H9 (cell line): ENCODE measurements around the gene FSHR. TPM values are rescaled to one million over a fixed set of nuclear protein-coding genes. Genes with fewer than 3 reads are reported as not detected.

ENCODE experiments used
- DNase-seq: peaks from one replicate; pipeline ENCODE4 v3.0.0-alpha.2; 2017
- H2AFZ ChIP-seq: one replicate; pipeline ENCODE4 v1.6.1; 2013; ENCODE audit warnings: mild to moderate bottlenecking, low read length, control low read depth, moderate library complexity
- H2AK5ac ChIP-seq: 2 replicates; pipeline ENCODE4 v1.6.1; 2013; ENCODE audit warnings: low read length, control low read depth, mixed read lengths; ENCODE audit not compliant: insufficient read length
- H2BK120ac ChIP-seq: one replicate; pipeline ENCODE4 v1.6.1; 2013; ENCODE audit warnings: low read depth, mild to moderate bottlenecking, low read length, control low read depth, inconsistent platforms; ENCODE audit not compliant: poor library complexity, severe bottlenecking
- H2BK12ac ChIP-seq: 2 replicates; pipeline ENCODE4 v1.6.1; 2013; ENCODE audit warnings: low read length, control low read depth, mixed read lengths, low read depth; ENCODE audit not compliant: insufficient read length
- H2BK15ac ChIP-seq: 2 replicates; pipeline ENCODE4 v1.6.1; 2013; ENCODE audit warnings: low read depth, low read length, control low read depth
- H2BK20ac ChIP-seq: one replicate; pipeline ENCODE4 v1.6.1; 2013; ENCODE audit warnings: low read depth, mild to moderate bottlenecking, low read length, control low read depth, inconsistent platforms; ENCODE audit not compliant: poor library complexity, severe bottlenecking
- H2BK5ac ChIP-seq: 2 replicates; pipeline ENCODE4 v1.6.1; 2013; ENCODE audit warnings: low read length, control low read depth, mixed read lengths; ENCODE audit not compliant: insufficient read length
- H3K14ac ChIP-seq: 2 replicates; pipeline ENCODE4 v1.6.1; 2013; ENCODE audit warnings: low read length, control low read depth; ENCODE audit not compliant: insufficient read depth
- H3K18ac ChIP-seq: 2 replicates; pipeline ENCODE4 v1.6.1; 2013; ENCODE audit warnings: low read depth, mild to moderate bottlenecking, mixed read lengths, low read length, control low read depth; ENCODE audit not compliant: insufficient read length
- H3K23ac ChIP-seq: 2 replicates; pipeline ENCODE4 v1.6.1; 2013; ENCODE audit warnings: low read length, control low read depth, mixed read lengths, low read depth; ENCODE audit not compliant: insufficient read length
- H3K23me2 ChIP-seq: 2 replicates; pipeline ENCODE4 v1.6.1; 2013; ENCODE audit warnings: low read depth, mild to moderate bottlenecking, mixed read lengths, low read length, control low read depth; ENCODE audit not compliant: insufficient read length, poor library complexity, severe bottlenecking
- H3K27ac ChIP-seq: 2 replicates; pipeline ENCODE4 v1.5.1; 2013; ENCODE audit warnings: low read length, control low read depth, mixed read lengths, low read depth; ENCODE audit not compliant: insufficient read length
- H3K27me3 ChIP-seq: 2 replicates; pipeline ENCODE4 v1.6.1; 2013; ENCODE audit warnings: low read length, control low read depth, inconsistent platforms; ENCODE audit not compliant: insufficient read depth
- H3K4ac ChIP-seq: 2 replicates; pipeline ENCODE4 v1.6.1; 2013; ENCODE audit warnings: low read depth, mild to moderate bottlenecking, control low read depth, inconsistent platforms, low read length, moderate library complexity
- H3K4me1 ChIP-seq: 2 replicates; pipeline ENCODE4 v1.6.1; 2013; ENCODE audit warnings: low read length, control low read depth, inconsistent platforms; ENCODE audit not compliant: insufficient read depth
- H3K4me2 ChIP-seq: 2 replicates; pipeline ENCODE4 v1.6.1; 2013; ENCODE audit warnings: low read length, control low read depth, mixed read lengths; ENCODE audit not compliant: insufficient read length, insufficient read depth
- H3K56ac ChIP-seq: 2 replicates; pipeline ENCODE4 v1.6.1; 2013; ENCODE audit warnings: low read depth, mild to moderate bottlenecking, mixed read lengths, low read length, control low read depth; ENCODE audit not compliant: insufficient read length
- H3K79me1 ChIP-seq: 2 replicates; pipeline ENCODE4 v1.6.1; 2013; ENCODE audit warnings: low read depth, mild to moderate bottlenecking, moderate library complexity, low read length, control low read depth, inconsistent platforms; ENCODE audit not compliant: insufficient read depth, poor library complexity, severe bottlenecking
- H3K79me2 ChIP-seq: 2 replicates; pipeline ENCODE4 v1.6.1; 2013; ENCODE audit warnings: low read length, control low read depth, inconsistent platforms; ENCODE audit not compliant: insufficient read depth
- H3K9ac ChIP-seq: 2 replicates; pipeline ENCODE4 v1.6.1; 2013; ENCODE audit warnings: low read length, control low read depth, mixed read lengths; ENCODE audit not compliant: insufficient read length; ENCODE audit errors: extremely low read depth
- H3K9me3 ChIP-seq: one replicate; pipeline ENCODE4 v1.6.1; 2013; ENCODE audit warnings: low read depth, low read length, inconsistent platforms; ENCODE audit not compliant: control insufficient read depth
- H3T11ph ChIP-seq: one replicate; pipeline ENCODE4 v1.6.1; 2013; ENCODE audit warnings: mild to moderate bottlenecking, low read length, control low read depth, inconsistent platforms
- H4K20me1 ChIP-seq: one replicate; pipeline ENCODE4 v1.6.1; 2013; ENCODE audit not compliant: control insufficient read depth, insufficient read length, insufficient read depth
- H4K5ac ChIP-seq: 2 replicates; pipeline ENCODE4 v1.6.1; 2013; ENCODE audit warnings: low read depth, mild to moderate bottlenecking, mixed read lengths, low read length, control low read depth; ENCODE audit not compliant: insufficient read length
- H4K8ac ChIP-seq: replicated peaks from 2 replicates; pipeline ENCODE4 v1.6.1; 2013; ENCODE audit warnings: low read length, control low read depth, mixed read lengths, low read depth; ENCODE audit not compliant: insufficient read length
- H4K91ac ChIP-seq: 2 replicates; pipeline ENCODE4 v1.6.1; 2013; ENCODE audit warnings: low read depth, mild to moderate bottlenecking, moderate library complexity, mixed read lengths, low read length, control low read depth; ENCODE audit not compliant: insufficient read length
- H3K27ac Mint-ChIP-seq, 3 experiments: 2 replicates in 2 of 3; 3 replicates in 1 of 3; pipeline ENCODE4 v1.8.0; 2020 to 2021; ENCODE audit warnings: mixed read lengths in 3 of 3, mild to moderate bottlenecking in 1 of 3, moderate library complexity in 1 of 3
- H3K27me3 Mint-ChIP-seq: 2 replicates; pipeline ENCODE4 v1.8.0; 2021; ENCODE audit warnings: low read depth, mild to moderate bottlenecking, moderate library complexity, mixed read lengths
- H3K36me3 Mint-ChIP-seq, 3 experiments: 2 replicates in 2 of 3; 3 replicates in 1 of 3; pipeline ENCODE4 v1.8.0; 2020 to 2021; ENCODE audit warnings: low read depth in 3 of 3, mixed read lengths in 3 of 3; ENCODE audit not compliant: insufficient read depth in 1 of 3
- H3K4me1 Mint-ChIP-seq, 2 experiments: 2 replicates each; pipeline ENCODE4 v1.8.0; 2020; ENCODE audit warnings: mixed read lengths in 2 of 2
- H3K4me3 Mint-ChIP-seq, 2 experiments: 2 replicates in 1 of 2; 3 replicates in 1 of 2; pipeline ENCODE4 v1.8.0; 2020 to 2021; ENCODE audit warnings: mild to moderate bottlenecking in 2 of 2, mixed read lengths in 2 of 2, moderate library complexity in 1 of 2
- H3K9me3 Mint-ChIP-seq, 2 experiments: 2 replicates in 1 of 2; 3 replicates in 1 of 2; pipeline ENCODE4 v1.8.0; 2020; ENCODE audit warnings: mild to moderate bottlenecking in 2 of 2, mixed read lengths in 2 of 2, moderate library complexity in 1 of 2
- CTCF ChIP-seq: fragments of 200-600 bp; sonication (generic); conservative IDR thresholded peaks from 3 replicates; pipeline ENCODE4 v1.8.0; 2021; ENCODE audit warnings: antibody characterized with exemption, mild to moderate bottlenecking
- WGBS: extraction: QIAGEN DNeasy Blood & Tissue Kit; methylation state at CpG from one replicate; pipeline ENCODE4 v1.1.7; 2013; ENCODE audit warnings: missing lambda C conversion rate, low lambda C conversion rate, mixed read lengths; ENCODE audit not compliant: insufficient read length; ENCODE audit errors: extremely low coverage; 5-methylcytosine and 5-hydroxymethylcytosine counted together
- total RNA-seq: library from RNA; stranded (reverse); gene quantifications from 2 replicates; pipeline ENCODE4 v1.2.1, GENCODE V29; 2021

The FSHR gene
- total RNA-seq, 1 experiment from 2014 or later, result not detected

GRCh38 chr2:48932667-48933066 is 221.6 kb downstream of the FSHR start:
- Histone ChIP-seq H3K27me3 (no peaks in the 10 kb centered on the region), H2BK15ac (no peak overlapping the region), H3K18ac (no peak overlapping the region), H3K23ac (no peak overlapping the region), H2BK20ac (no peak overlapping the region), H2AFZ (no peak overlapping the region), H3K4ac (no peak overlapping the region), H3K9me3 (no peaks in the 10 kb centered on the region), H4K8ac (no peak overlapping the region), H4K91ac (no peak overlapping the region), H2BK12ac (no peak overlapping the region), H2BK5ac (no peak overlapping the region), H2AK5ac (no peak overlapping the region), H3K4me2 (no peak overlapping the region), H3K79me1 (no peaks in the 10 kb centered on the region), H2BK120ac (no peak overlapping the region), H3K79me2 (no peaks in the 10 kb centered on the region), H3T11ph (no peak overlapping the region), H3K56ac (no peak overlapping the region), H3K27ac (no peak overlapping the region), H3K9ac (no peak overlapping the region), H4K5ac (peak overlapping the region; percentile 3), H4K20me1 (no peaks in the 10 kb centered on the region), H3K23me2 (no peaks in the 10 kb centered on the region), H3K14ac (no peak overlapping the region), H3K4me1 (peaks cover 4% of the 10 kb centered on the region; the same call in 1 of the 2 replicates)
- no peak for DNase-seq
- Mint-ChIP-seq H3K27ac (no peak overlapping the region), H3K9me3 (no peaks in the 10 kb centered on the region), H3K27me3 (no peaks in the 10 kb centered on the region), H3K36me3 (no peaks in the 10 kb centered on the region), H3K4me1 (peaks cover 11 to 14% of the 10 kb centered on the region in 2 experiments), H3K4me3 (no peak overlapping the region)
- no peak for TF ChIP-seq CTCF
- no CpG with 5 or more reads among the region's 4 CpGs for WGBS
